HepG2 (cell line): Measurements from ENCODE around the gene SUN5. TPM values are rescaled to one million over a fixed set of nuclear protein-coding genes. Genes with fewer than 3 reads are reported as not detected.

Experiments used
- ATAD3A ChIP-seq: sonication (generic); formaldehyde crosslinking; IDR thresholded peaks from 2 replicates; pipeline ENCODE4 v1.4.0; 2020; ENCODE audit warnings: missing genetic modification reagents
- FOXK1 ChIP-seq: sonication (generic); formaldehyde crosslinking; IDR thresholded peaks from 2 replicates; pipeline ENCODE4 v1.4.0; 2020; ENCODE audit warnings: low read depth, missing genetic modification reagents, borderline replicate concordance
- KLF9 ChIP-seq: IDR thresholded peaks from 2 replicates; pipeline ENCODE4 v1.6.1; 2016; ENCODE audit warnings: low read depth
- MED13 ChIP-seq: sonication (generic); formaldehyde crosslinking; IDR thresholded peaks from 2 replicates; pipeline ENCODE4 v1.5.0; 2020; ENCODE audit warnings: missing genetic modification reagents
- NKX3-1 ChIP-seq: sonication (generic); formaldehyde crosslinking; IDR thresholded peaks from 2 replicates; pipeline ENCODE4 v1.5.0; 2020; ENCODE audit warnings: missing genetic modification reagents
- POGZ ChIP-seq: sonication (generic); formaldehyde crosslinking; IDR thresholded peaks from 2 replicates; pipeline ENCODE4 v1.4.0; 2020; ENCODE audit warnings: mild to moderate bottlenecking, missing genetic modification reagents
- ZNF331 ChIP-seq: sonication (generic); formaldehyde crosslinking; IDR thresholded peaks from 2 replicates; pipeline ENCODE4 v1.4.0; 2020; ENCODE audit warnings: missing genetic modification reagents
- ZNF644 ChIP-seq: IDR thresholded peaks from 2 replicates; pipeline ENCODE4 v1.6.1; 2016; ENCODE audit warnings: low read depth
- polyA plus RNA-seq, 8 experiments: library from polyadenylated mRNA; depleted of rRNA in 3 of 8; stranded (reverse) in 7 of 8; unstranded in 1 of 8; fragments of >200 nt; fragmentation: Illumina TruSeq in 4 of 8; extraction: Trizol in 4 of 8; gene quantifications; 2 replicates each; pipeline versions ENCODE4 v1.2.1 to v1.2.3, GENCODE V29; 2011 to 2016; ENCODE audit warnings: low read depth in 4 of 8, missing spikeins in 1 of 8, mixed read lengths in 1 of 8; ENCODE audit not compliant: insufficient read depth in 1 of 8
- total RNA-seq, 5 experiments: library from RNA; depleted of rRNA; stranded (reverse); fragments of >200 nt; fragmentation: Illumina TruSeq; extraction: Trizol; gene quantifications; 2 replicates each; pipeline ENCODE4 v1.2.3, GENCODE V29; 2016; ENCODE audit warnings: low read depth in 1 of 5
- TF ChIP-seq, protein P1 (sequence below): fragments of 450-650 bp; IDR thresholded peaks from 2 replicates; pipeline ENCODE4 v1.6.1; 2017
- TF ChIP-seq, protein P2 (sequence below): sonication (generic); formaldehyde crosslinking; IDR thresholded peaks from 2 replicates; pipeline ENCODE4 v1.4.0; 2020; ENCODE audit warnings: missing genetic modification reagents
- TF ChIP-seq, protein P3 (sequence below): sonication (generic); formaldehyde crosslinking; IDR thresholded peaks from 2 replicates; pipeline ENCODE4 v1.4.0; 2020; ENCODE audit warnings: missing genetic modification reagents, mild to moderate bottlenecking, borderline replicate concordance
- TF ChIP-seq, protein P4 (sequence below): sonication (generic); formaldehyde crosslinking; IDR thresholded peaks from 2 replicates; pipeline ENCODE4 v1.4.0; 2020; ENCODE audit warnings: mild to moderate bottlenecking, missing genetic modification reagents
- TF ChIP-seq, protein P5 (sequence below): IDR thresholded peaks from 2 replicates; pipeline ENCODE4 v1.6.1; 2016; ENCODE audit warnings: missing compliant biosample characterization, missing genetic modification reagents, borderline replicate concordance

The SUN5 gene
- total and polyA plus RNA-seq, 2 of the 13 experiments (the other 11 are each of a cell fraction or from before 2014, with no cell fraction given), result not detected

DNA sequence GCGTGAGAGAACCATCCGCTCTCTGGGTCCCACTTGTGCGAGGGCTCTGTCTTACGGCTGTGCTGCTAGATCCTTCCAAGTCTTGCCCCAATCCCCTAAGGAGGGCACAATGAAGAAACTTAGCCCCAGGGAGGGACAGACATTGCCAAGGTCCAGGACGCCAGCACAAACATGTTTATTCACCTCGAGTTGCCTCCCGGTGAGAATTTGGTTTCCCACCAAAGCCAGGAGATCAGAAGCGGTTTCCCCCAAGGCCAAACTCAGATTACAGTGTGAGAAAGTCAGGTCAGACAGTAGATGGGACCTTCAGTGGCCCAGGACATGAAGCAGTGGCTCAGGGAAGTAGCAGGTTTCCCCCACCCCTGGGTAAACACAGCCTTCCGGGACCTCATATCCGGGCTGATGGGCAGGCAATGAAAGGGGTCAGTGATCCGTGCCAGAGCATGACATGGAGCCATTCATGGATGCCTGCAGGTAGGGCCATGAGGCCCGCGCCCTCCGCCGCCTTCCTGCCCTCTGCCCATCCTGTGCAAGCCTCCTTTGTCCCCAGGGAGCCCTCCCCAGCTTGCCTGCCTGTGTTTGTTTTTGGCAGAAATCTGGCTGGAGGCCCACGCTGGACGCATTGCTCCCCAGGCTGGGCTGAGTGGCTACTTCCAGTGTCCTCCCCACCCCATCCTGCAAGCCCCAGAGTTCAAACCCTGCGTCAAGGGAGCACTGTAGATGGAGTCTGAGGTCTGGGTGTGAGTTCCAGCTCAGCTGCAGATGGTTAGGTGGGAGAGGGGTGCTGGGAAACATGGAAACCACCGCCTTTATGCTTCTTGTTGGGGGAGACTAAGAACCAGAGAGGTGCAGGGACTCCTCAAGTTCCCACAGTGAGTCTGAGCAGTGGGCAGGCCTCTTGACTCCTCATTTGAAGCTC is 5.2 kb upstream of the SUN5 start (continued):
- TF ChIP-seq ZNF644 (CRISPR knock-in tag), result peak; percentile 95
- 0 out of 2 replicates have a peak, but pooled peaks have one; percentile 56 for TF ChIP-seq ATAD3A (CRISPR knock-in tag)
- peak; percentile 64; the same call in 1 of the 2 replicates for TF ChIP-seq FOXK1
- peak; percentile 85; the same call in 1 of the 2 replicates for TF ChIP-seq MED13 (CRISPR knock-in tag)
- TF ChIP-seq, protein P1, sequence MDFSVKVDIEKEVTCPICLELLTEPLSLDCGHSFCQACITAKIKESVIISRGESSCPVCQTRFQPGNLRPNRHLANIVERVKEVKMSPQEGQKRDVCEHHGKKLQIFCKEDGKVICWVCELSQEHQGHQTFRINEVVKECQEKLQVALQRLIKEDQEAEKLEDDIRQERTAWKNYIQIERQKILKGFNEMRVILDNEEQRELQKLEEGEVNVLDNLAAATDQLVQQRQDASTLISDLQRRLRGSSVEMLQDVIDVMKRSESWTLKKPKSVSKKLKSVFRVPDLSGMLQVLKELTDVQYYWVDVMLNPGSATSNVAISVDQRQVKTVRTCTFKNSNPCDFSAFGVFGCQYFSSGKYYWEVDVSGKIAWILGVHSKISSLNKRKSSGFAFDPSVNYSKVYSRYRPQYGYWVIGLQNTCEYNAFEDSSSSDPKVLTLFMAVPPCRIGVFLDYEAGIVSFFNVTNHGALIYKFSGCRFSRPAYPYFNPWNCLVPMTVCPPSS, result no peak
- TF ChIP-seq, protein P2, sequence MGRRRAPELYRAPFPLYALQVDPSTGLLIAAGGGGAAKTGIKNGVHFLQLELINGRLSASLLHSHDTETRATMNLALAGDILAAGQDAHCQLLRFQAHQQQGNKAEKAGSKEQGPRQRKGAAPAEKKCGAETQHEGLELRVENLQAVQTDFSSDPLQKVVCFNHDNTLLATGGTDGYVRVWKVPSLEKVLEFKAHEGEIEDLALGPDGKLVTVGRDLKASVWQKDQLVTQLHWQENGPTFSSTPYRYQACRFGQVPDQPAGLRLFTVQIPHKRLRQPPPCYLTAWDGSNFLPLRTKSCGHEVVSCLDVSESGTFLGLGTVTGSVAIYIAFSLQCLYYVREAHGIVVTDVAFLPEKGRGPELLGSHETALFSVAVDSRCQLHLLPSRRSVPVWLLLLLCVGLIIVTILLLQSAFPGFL (CRISPR knock-in tag), result no peak; the same call in none of the 2 replicates
- peak; percentile 91 for TF ChIP-seq ZNF331 (CRISPR knock-in tag)
- TF ChIP-seq, protein P3, sequence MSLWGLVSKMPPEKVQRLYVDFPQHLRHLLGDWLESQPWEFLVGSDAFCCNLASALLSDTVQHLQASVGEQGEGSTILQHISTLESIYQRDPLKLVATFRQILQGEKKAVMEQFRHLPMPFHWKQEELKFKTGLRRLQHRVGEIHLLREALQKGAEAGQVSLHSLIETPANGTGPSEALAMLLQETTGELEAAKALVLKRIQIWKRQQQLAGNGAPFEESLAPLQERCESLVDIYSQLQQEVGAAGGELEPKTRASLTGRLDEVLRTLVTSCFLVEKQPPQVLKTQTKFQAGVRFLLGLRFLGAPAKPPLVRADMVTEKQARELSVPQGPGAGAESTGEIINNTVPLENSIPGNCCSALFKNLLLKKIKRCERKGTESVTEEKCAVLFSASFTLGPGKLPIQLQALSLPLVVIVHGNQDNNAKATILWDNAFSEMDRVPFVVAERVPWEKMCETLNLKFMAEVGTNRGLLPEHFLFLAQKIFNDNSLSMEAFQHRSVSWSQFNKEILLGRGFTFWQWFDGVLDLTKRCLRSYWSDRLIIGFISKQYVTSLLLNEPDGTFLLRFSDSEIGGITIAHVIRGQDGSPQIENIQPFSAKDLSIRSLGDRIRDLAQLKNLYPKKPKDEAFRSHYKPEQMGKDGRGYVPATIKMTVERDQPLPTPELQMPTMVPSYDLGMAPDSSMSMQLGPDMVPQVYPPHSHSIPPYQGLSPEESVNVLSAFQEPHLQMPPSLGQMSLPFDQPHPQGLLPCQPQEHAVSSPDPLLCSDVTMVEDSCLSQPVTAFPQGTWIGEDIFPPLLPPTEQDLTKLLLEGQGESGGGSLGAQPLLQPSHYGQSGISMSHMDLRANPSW, result peak; percentile 99
- TF ChIP-seq, protein P4, sequence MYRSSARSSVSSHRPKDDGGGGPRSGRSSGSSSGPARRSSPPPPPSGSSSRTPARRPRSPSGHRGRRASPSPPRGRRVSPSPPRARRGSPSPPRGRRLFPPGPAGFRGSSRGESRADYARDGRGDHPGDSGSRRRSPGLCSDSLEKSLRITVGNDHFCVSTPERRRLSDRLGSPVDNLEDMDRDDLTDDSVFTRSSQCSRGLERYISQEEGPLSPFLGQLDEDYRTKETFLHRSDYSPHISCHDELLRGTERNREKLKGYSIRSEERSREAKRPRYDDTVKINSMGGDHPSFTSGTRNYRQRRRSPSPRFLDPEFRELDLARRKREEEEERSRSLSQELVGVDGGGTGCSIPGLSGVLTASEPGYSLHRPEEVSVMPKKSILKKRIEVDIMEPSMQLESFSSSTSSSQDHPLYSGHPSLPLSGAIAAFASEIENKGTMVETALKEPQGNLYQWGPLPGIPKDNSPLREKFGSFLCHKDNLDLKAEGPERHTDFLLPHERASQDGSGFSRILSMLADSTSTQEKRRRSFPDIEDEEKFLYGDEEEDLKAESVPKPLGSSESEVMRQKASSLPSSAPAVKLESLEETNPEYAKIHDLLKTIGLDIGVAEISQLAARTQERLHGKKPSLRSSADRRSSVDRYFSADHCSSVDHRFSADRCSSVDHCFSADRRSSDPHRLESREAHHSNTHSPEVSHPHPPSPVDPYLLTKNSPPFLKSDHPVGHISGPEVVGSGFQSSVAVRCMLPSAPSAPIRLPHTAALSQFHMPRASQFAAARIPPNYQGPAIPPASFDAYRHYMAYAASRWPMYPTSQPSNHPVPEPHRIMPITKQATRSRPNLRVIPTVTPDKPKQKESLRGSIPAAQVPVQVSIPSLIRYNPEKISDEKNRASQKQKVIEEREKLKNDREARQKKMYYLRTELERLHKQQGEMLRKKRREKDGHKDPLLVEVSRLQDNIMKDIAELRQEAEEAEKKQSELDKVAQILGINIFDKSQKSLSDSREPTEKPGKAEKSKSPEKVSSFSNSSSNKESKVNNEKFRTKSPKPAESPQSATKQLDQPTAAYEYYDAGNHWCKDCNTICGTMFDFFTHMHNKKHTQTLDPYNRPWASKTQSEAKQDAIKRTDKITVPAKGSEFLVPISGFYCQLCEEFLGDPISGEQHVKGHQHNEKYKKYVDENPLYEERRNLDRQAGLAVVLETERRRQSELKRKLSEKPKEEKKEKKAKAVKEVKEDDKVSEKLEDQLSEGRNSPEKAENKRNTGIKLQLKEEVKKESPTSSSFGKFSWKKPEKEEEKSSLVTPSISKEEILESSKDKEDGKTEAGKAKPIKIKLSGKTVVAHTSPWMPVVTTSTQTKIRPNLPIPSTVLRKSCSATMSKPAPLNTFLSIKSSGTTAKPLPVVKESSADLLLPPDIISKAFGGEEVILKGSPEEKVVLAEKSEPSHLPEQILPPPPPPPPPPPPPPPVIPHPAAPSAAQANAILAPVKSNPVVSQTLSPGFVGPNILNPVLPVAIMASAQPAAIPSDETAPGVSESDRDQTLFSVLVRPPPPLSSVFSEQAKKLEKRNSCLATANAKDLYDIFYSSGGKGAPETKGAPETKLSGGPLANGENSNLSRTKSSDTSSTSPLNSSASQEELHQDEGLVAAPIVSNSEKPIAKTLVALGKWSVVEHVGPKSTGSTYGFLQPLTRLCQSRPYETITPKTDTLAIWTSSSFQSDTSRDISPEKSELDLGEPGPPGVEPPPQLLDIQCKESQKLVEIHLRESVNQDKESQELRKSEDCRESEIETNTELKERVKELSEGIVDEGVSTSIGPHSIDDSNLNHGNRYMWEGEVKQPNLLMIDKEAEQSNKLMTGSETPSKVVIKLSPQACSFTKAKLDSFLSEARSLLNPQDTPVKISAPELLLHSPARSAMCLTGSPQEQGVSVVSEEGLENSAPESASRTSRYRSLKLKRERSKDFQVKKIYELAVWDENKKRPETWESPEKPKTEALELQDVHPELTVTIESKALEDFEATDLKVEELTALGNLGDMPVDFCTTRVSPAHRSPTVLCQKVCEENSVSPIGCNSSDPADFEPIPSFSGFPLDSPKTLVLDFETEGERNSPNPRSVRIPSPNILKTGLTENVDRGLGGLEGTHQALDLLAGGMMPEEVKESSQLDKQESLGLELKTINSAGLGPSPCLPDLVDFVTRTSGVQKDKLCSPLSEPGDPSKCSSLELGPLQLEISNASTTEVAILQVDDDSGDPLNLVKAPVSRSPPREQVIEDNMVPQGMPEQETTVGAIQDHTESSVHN (CRISPR knock-in tag), result peak; percentile 100
- TF ChIP-seq, protein P5, sequence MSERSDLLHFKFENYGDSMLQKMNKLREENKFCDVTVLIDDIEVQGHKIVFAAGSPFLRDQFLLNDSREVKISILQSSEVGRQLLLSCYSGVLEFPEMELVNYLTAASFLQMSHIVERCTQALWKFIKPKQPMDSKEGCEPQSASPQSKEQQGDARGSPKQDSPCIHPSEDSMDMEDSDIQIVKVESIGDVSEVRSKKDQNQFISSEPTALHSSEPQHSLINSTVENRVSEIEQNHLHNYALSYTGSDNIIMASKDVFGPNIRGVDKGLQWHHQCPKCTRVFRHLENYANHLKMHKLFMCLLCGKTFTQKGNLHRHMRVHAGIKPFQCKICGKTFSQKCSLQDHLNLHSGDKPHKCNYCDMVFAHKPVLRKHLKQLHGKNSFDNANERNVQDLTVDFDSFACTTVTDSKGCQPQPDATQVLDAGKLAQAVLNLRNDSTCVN (CRISPR knock-in tag), result peak; percentile 87
- no peak; the same call in 1 of the 2 replicates for TF ChIP-seq KLF9 (CRISPR knock-in tag)
- TF ChIP-seq POGZ, result peak; percentile 66
- TF ChIP-seq NKX3-1 (CRISPR knock-in tag), result no peak
